ENCODE measurements around the gene CD5L.

GRCh38 chr1:157799996-157800395, 41.6 kb downstream of the CD5L start:
- no peak for TF ChIP-seq CTCF (IDR thresholded peaks at IDR 0.05)
- no peak for TF ChIP-seq POLR2A (IDR thresholded peaks at IDR 0.05)
- no peak for TF ChIP-seq POLR2AphosphoS5 (IDR thresholded peaks at IDR 0.05)
- TF ChIP-seq EP300 (IDR thresholded peaks at IDR 0.05): no peak
